Measurements from ENCODE around the gene SERHL2.

DNA sequence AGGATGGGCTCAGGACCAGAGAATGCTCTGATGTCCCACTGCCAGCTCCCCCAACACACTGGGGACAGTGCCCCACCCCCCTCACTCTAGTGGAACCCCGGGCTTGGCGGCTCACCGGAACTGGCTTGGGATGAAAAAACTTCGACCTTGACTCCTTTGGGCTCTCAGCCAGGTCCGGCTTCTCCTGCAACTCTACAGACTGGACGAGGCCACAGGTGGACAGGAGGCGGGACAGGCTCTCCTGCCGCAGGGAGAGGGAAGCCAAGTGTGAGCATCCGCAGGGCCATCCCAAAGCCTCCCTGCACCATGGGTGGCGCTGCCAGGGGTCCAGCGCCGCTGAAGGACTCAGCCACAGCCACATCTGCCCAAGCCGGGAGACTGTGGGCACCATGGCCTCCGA is 37.9 kb upstream of the SERHL2 start:
- TF ChIP-seq, protein P1, sequence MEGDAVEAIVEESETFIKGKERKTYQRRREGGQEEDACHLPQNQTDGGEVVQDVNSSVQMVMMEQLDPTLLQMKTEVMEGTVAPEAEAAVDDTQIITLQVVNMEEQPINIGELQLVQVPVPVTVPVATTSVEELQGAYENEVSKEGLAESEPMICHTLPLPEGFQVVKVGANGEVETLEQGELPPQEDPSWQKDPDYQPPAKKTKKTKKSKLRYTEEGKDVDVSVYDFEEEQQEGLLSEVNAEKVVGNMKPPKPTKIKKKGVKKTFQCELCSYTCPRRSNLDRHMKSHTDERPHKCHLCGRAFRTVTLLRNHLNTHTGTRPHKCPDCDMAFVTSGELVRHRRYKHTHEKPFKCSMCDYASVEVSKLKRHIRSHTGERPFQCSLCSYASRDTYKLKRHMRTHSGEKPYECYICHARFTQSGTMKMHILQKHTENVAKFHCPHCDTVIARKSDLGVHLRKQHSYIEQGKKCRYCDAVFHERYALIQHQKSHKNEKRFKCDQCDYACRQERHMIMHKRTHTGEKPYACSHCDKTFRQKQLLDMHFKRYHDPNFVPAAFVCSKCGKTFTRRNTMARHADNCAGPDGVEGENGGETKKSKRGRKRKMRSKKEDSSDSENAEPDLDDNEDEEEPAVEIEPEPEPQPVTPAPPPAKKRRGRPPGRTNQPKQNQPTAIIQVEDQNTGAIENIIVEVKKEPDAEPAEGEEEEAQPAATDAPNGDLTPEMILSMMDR (optimal IDR thresholded peaks at IDR 0.05 in 1 of 3, IDR thresholded peaks at IDR 0.05 in 1 of 3, conservative IDR thresholded peaks at IDR 0.05 in 1 of 3; ENCODE audit: extremely low read depth in 1 of 3, insufficient read depth in 2 of 3, low read length in 3 of 3): no peak
- no peak for TF ChIP-seq EZH2 (IDR thresholded peaks at IDR 0.05; ENCODE audit: low read length)

Measured in keratinocyte (primary cell).